ENCODE measurements around the gene ZBTB20.

DNA sequence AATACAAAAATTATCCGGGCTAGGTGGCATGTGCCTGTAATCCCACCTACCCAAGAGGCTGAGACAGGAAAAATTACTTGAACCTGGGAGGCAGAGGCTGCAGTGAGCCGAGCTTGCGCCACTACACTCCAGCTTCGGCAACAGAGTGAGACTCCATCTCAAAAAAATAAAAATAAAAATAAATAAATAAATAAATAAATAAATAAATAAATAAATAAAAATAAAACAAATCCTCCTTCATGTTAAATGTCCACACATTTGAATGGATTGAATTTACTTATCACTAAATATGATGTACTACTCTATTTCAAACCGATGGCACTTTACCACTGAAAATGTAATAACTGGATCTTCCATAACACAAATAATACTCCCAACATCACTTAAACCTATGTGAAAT is 36.3 kb downstream of the ZBTB20 start:
- TF ChIP-seq POLR2A (IDR thresholded peaks at IDR 0.05; ENCODE audit: low read depth) (no peak), POLR2AphosphoS5 (IDR thresholded peaks at IDR 0.05) (no peak)
- TF ChIP-seq, protein P1, sequence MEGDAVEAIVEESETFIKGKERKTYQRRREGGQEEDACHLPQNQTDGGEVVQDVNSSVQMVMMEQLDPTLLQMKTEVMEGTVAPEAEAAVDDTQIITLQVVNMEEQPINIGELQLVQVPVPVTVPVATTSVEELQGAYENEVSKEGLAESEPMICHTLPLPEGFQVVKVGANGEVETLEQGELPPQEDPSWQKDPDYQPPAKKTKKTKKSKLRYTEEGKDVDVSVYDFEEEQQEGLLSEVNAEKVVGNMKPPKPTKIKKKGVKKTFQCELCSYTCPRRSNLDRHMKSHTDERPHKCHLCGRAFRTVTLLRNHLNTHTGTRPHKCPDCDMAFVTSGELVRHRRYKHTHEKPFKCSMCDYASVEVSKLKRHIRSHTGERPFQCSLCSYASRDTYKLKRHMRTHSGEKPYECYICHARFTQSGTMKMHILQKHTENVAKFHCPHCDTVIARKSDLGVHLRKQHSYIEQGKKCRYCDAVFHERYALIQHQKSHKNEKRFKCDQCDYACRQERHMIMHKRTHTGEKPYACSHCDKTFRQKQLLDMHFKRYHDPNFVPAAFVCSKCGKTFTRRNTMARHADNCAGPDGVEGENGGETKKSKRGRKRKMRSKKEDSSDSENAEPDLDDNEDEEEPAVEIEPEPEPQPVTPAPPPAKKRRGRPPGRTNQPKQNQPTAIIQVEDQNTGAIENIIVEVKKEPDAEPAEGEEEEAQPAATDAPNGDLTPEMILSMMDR (IDR thresholded peaks at IDR 0.05): no peak

All from esophagus muscularis mucosa (tissue), 3 donors.